Thoracic aorta (tissue), 2 donors: ENCODE results near the gene HPSE2. TPM values are rescaled to one million over a fixed set of nuclear protein-coding genes. Genes with fewer than 3 reads are reported as not detected.

ENCODE experiments used
- ATAC-seq: fragments of 150-250 bp; one replicate; pipeline ENCODE4 v1.8.0; 2017; ENCODE audit warnings: low read depth; ENCODE audit not compliant: insufficient number of reproducible peaks, low FRiP score
- DNase-seq: peaks from one replicate; pipeline ENCODE4 v3.0.0-alpha.2; 2020; ENCODE audit warnings: low spot score
- H3K27ac ChIP-seq, 2 donors: fragments of 200-600 bp; sonication (generic); 1 replicate in 1 of 2; 2 replicates in 1 of 2; pipeline ENCODE4 v1.5.1; 2016; ENCODE audit warnings: mild to moderate bottlenecking in 2 of 2, moderate library complexity in 2 of 2
- H3K27me3 ChIP-seq: fragments of 200-600 bp; sonication (generic); replicated peaks from 2 replicates; pipeline ENCODE4 v1.6.0; 2016; ENCODE audit warnings: mild to moderate bottlenecking; ENCODE audit not compliant: insufficient read depth
- H3K36me3 ChIP-seq: fragments of 200-600 bp; sonication (generic); one replicate; pipeline ENCODE4 v1.5.1; 2016
- H3K4me1 ChIP-seq, 2 donors: fragments of 200-600 bp; sonication (generic); 1 replicate in 1 of 2; 2 replicates in 1 of 2; pipeline versions ENCODE4 v1.5.1 to v1.6.0; 2016; ENCODE audit warnings: low read depth in 2 of 2, mild to moderate bottlenecking in 1 of 2; ENCODE audit not compliant: control insufficient read depth in 1 of 2
- H3K4me3 ChIP-seq: fragments of 200-600 bp; sonication (generic); 2 replicates; pipeline ENCODE4 v1.5.1; 2016; ENCODE audit warnings: mild to moderate bottlenecking
- H3K9me3 ChIP-seq: fragments of 200-600 bp; sonication (generic); 2 replicates; pipeline ENCODE4 v1.5.1; 2016
- CTCF ChIP-seq: fragments of 200-600 bp; sonication (generic); IDR thresholded peaks from one replicate; pipeline ENCODE4 v1.5.1; 2019; ENCODE audit warnings: antibody characterized with exemption
- total RNA-seq, 2 donors: library from RNA; depleted of rRNA; stranded (reverse); fragments of >200 nt; gene quantifications; one replicate each; pipeline versions ENCODE4 v1.1.0 to v1.2.3, GENCODE V29; 2016

The HPSE2 gene
- total RNA-seq, 2 donors from 2014 or later, result 1.1 to 1.8 TPM

GRCh38 chr10:99042051-99042771 is 193.4 kb downstream of the HPSE2 start:
- no peak for ATAC-seq
- DNase-seq, result no peak
- Histone ChIP-seq H3K27me3 (no peaks in the 10 kb centered on the region), H3K27ac (no peak overlapping the region), H3K4me3 (no peak overlapping the region), H3K9me3 (peaks cover 5% of the 10 kb centered on the region), H3K4me1 (no peaks in the 10 kb centered on the region), H3K36me3 (no peaks in the 10 kb centered on the region)
- TF ChIP-seq CTCF, result no peak

GRCh38 chr10:99041468-99041867 is 194.2 kb downstream of the HPSE2 start:
- ATAC-seq (no peak), DNase-seq (no peak)
- peaks cover 5% of the 10 kb centered on the region for H3K9me3 ChIP-seq
- TF ChIP-seq CTCF, result no peak
- no peaks in the 10 kb centered on the region for H3K27me3 ChIP-seq
- no peak overlapping the region for H3K27ac ChIP-seq
- no peaks in the 10 kb centered on the region for H3K4me1 ChIP-seq
- H3K4me3 ChIP-seq, result no peak overlapping the region
- H3K36me3 ChIP-seq, result no peaks in the 10 kb centered on the region

DNA sequence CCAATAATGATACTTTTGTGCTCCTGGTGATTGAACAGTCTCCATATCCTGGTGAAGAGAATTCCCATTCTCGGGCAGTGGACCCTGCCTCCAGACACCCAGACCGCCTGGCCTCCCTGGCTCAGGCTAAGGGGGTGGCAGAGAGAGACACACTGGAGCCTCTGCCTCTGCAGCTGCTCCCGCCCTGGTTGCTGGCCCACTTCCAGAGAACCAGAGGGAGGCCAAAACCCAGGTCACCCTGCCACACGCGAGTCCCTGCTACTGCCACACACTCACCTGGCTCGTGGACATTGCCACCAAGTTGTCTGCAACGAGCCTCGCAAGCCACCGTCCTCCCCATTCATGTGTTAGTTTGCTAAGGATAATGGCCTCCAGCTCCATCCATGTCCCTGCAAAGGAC is 221.8 kb downstream of the HPSE2 start:
- H3K4me1 ChIP-seq, result peaks cover 0 to 9% of the 10 kb centered on the region in 2 donors
- H3K36me3 ChIP-seq, result no peaks in the 10 kb centered on the region
- ATAC-seq (no peak), DNase-seq (no peak)
- H3K27me3 ChIP-seq, result no peaks in the 10 kb centered on the region
- TF ChIP-seq CTCF, result no peak
- H3K27ac ChIP-seq, result no peak overlapping the region
- H3K4me3 ChIP-seq, result no peak overlapping the region
- H3K9me3 ChIP-seq, result no peaks in the 10 kb centered on the region

DNA sequence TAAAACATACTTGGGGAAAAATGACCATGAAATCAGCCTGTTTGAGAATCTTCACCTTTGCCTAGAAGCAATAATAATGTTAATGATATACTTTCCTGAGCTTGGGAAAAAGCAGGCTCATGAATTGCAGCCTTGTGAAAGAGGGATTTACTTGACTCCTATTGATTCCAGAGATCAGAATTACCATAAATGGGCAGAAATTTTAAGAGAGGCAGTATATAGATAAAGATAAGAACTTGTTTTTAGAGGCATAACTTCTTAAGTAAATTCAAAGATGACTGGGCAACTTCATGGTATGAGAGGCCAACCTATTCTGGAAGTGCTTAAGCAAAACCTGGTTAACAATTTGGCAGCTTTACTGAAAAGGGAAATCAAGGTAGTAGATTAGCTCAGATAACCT is 225.4 kb downstream of the HPSE2 start:
- H3K36me3 ChIP-seq, result no peaks in the 10 kb centered on the region
- H3K27ac ChIP-seq, result no peak overlapping the region
- no peak for TF ChIP-seq CTCF
- no peak overlapping the region for H3K4me3 ChIP-seq
- no peaks in the 10 kb centered on the region for H3K27me3 ChIP-seq
- no peaks in the 10 kb centered on the region for H3K9me3 ChIP-seq
- no peak for ATAC-seq
- H3K4me1 ChIP-seq, result peaks cover 5 to 19% of the 10 kb centered on the region in 2 donors
- DNase-seq, result no peak

DNA sequence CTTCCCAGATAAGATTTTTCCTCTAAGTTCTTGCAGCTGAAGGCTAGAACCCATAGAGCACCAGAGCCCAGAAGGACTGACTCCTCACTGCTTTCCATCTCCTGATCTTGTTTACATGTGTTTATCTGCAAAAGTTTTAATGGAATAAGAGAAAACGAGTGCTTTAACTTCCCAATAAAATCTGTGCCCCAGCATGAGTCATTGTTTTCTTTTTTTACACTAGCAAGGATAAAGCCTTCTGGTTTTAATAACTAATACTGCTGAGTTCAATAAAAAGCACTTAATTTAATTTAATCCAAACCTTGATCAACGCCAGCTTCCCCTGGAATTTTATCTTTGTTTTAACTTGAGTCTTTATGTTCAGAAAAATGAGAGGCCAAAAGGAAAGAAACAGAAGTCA is 227.6 kb downstream of the HPSE2 start:
- ATAC-seq (no peak), DNase-seq (no peak)
- no peak overlapping the region for H3K4me3 ChIP-seq
- no peaks in the 10 kb centered on the region for H3K36me3 ChIP-seq
- H3K27ac ChIP-seq, result no peak overlapping the region
- H3K4me1 ChIP-seq, result peaks cover 5 to 19% of the 10 kb centered on the region in 2 donors
- peaks cover 7% of the 10 kb centered on the region for H3K9me3 ChIP-seq
- H3K27me3 ChIP-seq, result no peaks in the 10 kb centered on the region
- no peak for TF ChIP-seq CTCF
